ENCODE results near the gene TMEM94.
"Not testable (repeated sequence)": the region's sequence is repeated elsewhere in the genome, so short reads cannot be mapped to it uniquely, and the experiment has no call there.

Gene TMEM94

DNA sequence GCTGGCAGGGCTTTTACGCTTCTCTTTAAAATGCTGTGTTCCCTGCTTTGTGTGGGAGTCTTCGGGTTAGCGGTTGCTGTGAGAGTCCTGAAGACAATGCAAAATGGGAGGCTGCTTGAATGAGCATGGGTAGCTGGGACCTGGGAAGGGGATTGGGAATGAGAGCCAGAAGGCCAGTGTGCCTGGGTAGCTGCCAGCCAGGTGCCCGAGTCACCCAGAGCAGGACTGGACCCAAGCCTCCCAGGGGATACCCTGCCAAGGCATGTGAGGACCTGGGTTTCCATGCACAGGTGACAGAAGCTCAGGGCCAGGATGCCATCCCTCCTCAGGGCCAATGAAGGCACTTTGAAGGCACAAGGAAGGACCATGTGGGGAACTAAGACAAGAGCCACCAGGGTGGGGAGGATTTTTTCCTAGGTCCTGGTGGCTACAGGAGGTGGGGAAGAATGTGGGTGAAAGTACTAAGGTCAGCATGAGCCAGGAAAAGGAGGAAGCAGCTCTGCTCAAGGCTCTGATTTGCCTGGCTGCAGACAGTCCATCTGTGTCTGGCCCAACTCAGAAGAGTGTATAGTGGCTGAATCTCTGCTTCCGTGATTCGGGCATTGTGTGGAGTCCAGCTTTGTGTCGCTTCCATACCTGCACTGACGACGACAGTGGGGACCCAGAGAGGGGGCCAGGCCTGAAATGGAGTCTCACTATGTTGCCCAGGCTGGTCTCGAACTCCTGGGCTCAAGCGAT is 20.5 kb downstream of the TMEM94 start:
- no peak for DNase-seq (ENCODE audit: low read depth in 2 of 2)

- DNase-seq (ENCODE audit: low read depth in 2 of 2): not testable (repeated sequence)
Observed at GRCh38 chr17:75477490-75477862, 21.0 kb downstream of the TMEM94 start.

GRCh38 chr17:75478508-75478907 is 22.1 kb downstream of the TMEM94 start:
- DNase-seq (ENCODE audit: low read depth in 2 of 2): no peak

- DNase-seq (ENCODE audit: low read depth in 2 of 2): no peak
Observed at GRCh38 chr17:75480281-75480680, 23.8 kb downstream of the TMEM94 start.

DNA sequence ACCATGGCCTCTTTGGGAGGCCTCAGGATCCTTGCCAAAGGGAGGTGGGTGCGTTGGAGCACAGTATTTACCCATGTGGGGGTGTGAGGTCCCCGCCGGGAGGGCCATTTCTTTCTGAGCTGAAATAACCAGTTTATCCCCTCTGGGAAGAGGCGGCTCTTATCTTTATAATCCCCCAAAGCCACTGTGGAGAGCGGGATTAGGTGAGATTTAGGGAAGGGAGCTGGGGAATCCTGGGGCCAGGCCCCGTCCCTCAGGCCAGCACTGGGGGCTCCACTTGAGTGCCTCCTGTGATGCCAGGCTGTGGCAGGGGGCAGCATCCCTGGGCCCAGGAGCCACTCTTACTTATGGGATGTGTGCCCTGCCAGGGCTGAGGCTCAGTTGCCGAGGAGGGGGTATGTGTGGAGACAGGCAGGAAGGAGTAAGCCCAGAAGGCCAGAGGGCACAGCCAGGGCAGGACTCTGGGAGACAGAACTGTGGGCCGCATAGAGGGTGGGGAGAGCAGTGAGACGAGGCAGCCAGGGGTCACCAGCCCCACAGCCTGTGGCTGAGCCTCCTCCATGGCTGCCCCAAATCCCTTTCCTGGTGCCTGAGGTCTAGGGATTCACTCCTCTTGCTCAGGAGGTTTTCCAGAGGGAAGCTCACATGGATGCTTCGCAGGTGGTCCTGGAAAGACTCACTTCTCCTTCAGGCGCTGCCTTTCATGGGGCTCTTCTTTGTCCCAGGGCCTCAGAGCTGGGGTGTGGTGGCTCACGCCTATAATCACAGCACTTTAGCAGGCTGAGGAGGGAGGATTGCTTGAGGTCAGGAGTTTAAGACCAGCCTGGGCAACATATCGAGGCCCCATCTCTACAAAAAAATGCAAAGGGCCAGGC is 25.0 kb downstream of the TMEM94 start:
- DNase-seq (ENCODE audit: low read depth in 2 of 2): no peak

GRCh38 chr17:75482098-75482942 is 25.9 kb downstream of the TMEM94 start:
- DNase-seq (ENCODE audit: low read depth in 2 of 2): no peak

- no peak for DNase-seq (ENCODE audit: low read depth in 2 of 2)
Observed at GRCh38 chr17:75485688-75486087, 29.3 kb downstream of the TMEM94 start.

DNA sequence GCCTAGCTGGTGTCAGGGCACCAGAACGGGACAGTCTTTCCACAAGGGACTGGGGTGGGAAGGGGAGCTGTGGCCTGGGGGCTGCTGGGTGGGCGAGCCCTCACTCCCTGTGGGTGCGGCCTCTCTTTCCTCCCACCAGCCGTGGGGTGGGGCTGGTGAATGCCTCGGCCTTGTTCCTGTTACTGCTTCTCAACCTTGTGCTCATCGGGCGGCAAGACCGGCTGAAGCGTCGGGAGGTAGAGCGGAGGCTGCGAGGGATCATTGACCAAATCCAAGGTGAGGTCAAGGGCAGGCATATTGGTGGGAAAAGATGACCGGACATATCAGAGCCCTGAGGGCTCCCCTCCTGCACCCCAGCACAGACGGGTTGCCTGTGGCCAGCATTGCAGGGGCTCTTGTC is 29.7 kb downstream of the TMEM94 start:
- no peak for DNase-seq (ENCODE audit: low read depth in 2 of 2)

DNA sequence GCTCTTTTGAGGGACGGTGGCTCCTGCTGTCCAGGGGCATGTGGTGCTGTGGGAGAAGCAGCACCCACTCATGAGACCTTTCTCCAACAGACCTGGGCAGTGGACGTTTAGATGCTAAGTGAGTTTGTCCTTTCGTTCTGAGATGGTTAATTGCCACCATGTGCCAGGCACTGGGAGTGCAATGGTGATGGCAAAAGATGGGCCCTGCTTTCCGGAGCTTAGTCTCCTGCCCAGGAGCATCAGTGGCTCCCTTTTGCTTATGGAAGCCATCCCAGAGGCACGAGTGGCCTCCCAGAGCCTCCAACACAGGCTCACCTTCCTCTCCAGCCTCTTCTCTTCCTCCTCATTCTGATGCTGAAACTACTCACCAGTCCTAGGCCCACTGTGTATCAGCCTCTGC is 30.5 kb downstream of the TMEM94 start:
- no peak for DNase-seq (ENCODE audit: low read depth in 2 of 2)

DNA sequence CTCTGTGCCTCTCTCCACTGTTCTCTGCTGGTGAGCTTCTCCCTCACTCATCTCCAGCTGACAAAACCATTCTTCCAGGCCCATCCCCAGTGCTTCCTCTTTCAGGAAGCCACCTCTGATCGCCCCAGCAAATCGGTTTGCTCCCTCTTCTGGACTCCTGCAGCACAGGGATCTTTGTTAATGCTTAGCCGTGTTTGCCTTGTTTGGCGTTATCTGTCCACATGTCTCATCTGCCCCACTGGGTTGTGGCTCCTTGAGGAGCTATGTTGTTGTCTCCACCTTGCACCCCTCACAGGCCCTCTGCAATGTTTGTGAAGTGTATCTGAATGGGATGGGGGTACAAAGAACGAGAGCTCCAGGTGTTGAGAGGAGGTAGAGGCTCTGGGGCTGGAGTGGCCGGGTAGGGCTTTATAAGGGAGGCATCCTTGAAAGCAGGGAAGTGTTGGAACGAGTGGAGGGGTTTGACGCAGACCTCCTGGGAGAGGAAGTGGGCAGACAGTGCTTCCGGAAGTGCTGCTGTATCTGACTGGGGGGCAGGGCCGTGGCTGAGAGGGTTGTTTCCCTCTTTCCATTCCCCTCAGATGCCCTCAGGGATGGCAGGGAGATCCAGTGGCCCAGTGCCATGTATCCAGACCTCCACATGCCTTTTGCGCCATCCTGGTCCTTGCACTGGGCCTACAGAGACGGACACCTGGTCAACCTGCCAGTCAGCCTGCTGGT is 31.1 kb downstream of the TMEM94 start:
- no peak for DNase-seq (ENCODE audit: low read depth in 2 of 2)

DNA sequence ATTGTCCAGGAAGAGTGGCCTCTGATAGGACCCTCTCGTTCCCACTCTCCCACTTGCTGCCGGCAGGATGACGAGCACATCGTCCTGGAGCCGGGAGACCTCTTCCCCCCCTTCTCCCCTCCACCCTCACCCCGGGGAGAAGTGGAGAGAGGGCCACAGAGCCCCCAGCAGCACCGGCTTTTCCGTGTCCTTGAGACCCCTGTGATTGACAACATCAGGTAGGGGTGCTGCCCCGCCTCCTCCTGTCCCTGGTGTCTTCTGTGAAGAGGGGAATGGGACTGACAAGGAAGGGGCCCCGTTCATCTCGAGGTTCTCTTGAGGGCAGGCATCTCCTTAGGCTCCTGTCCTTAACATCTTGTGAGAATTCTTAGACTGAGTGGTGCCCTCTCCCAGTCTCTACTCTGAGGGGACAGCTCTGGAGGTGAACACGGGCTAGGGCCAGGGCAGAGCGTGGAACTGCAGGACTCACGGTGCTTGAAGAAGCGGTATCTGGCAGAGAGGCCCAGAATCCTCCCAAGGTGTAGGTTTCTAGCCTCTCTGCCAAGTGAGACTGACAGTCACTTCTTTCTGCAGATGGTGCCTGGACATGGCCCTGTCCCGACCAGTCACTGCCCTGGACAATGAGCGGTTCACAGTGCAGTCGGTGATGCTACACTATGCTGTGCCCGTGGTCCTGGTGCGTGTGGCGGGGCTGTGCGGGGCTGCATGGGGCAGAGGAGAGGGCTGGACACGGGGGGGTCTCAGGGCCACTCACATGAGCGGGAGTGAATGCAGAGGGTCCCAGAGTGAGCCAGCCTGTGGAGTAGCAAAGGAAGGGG is 32.5 kb downstream of the TMEM94 start:
- no peak for DNase-seq (ENCODE audit: low read depth in 2 of 2)

DNA sequence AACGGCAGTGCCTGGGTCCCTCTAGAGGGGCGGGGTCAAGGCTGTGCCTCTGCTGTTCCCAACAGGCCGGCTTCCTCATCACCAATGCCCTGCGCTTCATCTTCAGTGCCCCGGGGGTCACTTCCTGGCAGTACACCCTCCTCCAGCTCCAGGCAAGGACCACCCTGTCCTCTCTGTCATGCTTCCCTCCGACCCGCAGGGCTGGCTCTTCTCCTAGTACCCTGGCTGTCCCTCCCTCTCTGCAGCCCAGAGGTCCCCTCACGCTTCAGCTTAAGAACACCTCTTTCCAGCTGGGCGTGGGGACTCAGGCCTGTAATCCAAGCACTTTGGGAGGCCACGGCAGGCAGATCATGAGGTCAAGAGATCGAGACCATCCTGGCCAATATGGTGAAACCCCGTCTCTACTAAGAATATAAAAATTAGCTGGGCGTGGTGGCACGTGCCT is 33.1 kb downstream of the TMEM94 start:
- no peak for DNase-seq (ENCODE audit: low read depth in 2 of 2)

DNA sequence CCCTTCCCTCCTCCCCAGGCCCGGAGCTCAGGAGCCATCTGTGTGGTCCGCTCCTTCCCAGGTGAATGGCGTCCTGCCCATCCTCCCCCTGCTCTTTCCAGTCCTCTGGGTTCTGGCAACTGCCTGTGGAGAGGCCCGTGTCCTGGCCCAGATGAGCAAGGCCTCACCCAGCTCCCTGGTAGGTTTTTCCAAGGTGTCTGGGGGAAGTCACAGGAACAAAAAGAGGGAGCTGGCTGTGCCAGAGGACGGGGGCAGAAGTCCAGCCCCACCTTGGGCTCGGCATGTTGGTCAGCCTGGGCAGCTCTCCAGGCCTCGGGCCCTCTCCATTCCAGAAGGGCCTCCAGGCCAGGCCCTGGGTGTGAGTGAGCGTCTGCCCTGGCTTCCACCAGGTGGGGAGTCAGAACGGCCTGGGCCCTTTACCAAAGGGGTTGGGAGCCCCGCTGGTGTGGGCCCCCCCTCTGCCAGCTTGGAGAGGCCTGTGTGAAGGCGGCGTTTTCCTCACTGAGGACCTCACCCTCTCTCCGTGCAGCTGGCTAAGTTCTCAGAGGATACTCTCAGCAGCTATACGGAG is 33.8 kb downstream of the TMEM94 start:
- DNase-seq (ENCODE audit: low read depth in 2 of 2): no peak

DNA sequence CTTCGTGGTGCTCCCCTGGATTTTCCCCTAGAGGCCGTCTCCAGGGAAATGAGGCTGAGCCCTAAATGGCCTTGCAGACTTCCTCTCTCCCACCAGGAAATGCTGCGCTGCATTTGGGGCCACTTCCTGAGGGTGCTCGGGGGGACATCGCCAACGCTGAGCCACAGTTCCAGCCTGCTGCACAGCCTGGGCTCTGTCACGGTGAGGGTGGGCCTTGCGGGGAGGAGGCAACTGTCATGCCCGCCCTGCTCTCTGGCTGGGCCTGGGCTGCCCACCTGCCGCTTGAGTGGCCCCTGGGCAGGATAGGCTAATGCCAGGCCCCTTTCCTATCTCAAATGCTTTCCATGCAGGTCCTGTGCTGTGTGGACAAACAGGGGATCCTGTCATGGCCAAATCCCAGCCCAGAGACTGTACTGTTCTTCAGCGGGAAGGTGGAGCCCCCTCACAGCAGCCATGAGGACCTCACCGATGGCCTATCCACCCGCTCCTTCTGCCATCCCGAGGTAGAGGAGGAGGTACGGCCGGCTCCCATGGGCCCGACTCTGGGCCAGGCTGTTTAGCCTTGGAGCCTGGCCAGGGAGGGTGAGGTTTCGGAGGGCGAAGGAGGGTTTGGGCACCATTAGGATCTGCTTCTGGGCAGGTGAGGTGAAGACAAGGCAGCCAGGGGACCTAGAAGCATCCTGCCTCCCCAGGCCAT is 34.7 kb downstream of the TMEM94 start:
- no peak for DNase-seq (ENCODE audit: low read depth in 2 of 2)

DNA sequence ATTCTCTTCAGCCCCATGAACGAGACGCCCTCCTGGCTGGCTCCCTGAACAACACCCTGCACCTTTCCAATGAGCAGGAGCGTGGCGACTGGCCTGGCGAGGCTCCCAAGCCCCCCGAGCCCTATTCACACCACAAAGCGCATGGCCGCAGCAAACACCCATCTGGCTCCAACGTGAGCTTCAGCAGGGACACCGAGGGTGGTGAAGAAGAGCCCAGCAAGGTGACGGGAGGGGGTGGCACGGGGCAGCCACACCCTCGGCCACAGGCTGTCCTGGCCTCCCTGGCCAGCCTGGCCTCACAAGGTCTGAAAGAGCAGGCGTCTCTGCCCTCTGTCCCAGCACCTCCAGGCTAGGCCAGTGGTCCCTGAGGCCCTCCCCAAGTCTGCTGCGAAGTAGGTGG is 35.2 kb downstream of the TMEM94 start:
- DNase-seq (ENCODE audit: low read depth in 2 of 2): no peak

GRCh38 chr17:75492555-75493168 is 36.2 kb downstream of the TMEM94 start:
- DNase-seq (ENCODE audit: low read depth in 2 of 2): no peak

GRCh38 chr17:75493476-75494129 is 37.2 kb downstream of the TMEM94 start:
- no peak for DNase-seq (ENCODE audit: low read depth in 2 of 2)

DNA sequence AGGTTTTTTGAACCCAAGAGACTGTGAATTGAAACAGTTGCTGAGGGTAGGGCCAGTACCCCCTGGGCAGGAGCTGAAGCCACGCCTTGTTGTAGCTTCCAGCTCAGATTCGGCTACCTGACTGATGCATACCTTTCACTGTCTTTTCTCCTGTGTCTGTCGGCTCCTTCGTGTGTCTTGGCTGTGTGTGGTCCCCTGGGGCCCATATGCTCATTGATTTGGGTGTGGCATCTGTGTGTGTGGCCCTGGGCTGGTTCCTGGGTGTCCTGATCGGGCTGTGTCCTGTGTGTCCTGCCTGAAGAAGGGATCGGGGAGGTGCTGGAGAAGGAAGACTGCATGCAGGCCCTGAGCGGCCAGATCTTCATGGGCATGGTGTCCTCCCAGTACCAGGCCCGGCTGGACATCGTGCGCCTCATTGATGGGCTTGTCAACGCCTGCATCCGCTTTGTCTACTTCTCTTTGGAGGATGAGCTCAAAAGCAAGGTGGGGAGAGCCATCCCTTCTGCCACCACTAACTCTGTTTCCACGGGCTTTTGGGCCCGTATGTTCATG is 38.0 kb downstream of the TMEM94 start:
- no peak for DNase-seq (ENCODE audit: low read depth in 2 of 2)

Measured in fibroblast of skin of left quadriceps (primary cell).